HG02943 (cell line): ENCODE data around the gene OR5M10.
"Not testable (repeated sequence)": the region's sequence is repeated elsewhere in the genome, so short reads cannot be mapped to it uniquely, and the experiment has no call there.

ENCODE experiments used
- ATAC-seq: cut with Tn5 transposase; IDR thresholded peaks from one replicate; pipeline ENCODE4 v1.9.1; 2021; ENCODE audit warnings: mild to moderate bottlenecking, low read depth, moderate library complexity; ENCODE audit not compliant: unreplicated experiment

OR5M10 gene

GRCh38 chr11:56577621-56578020 lies at the start of gene OR5M10:
Gene OR5M10 (minus strand): TSS chr11:56577721. CDS start chr11:56577721, 0 bp downstream.
- ATAC-seq: no peak

- no peak for ATAC-seq
Observed at GRCh38 chr11:56625946-56626345, 48.4 kb upstream of the OR5M10 start.

GRCh38 chr11:56624661-56625110 lies 47.2 kb upstream of the OR5M10 start:
- no peak for ATAC-seq

- no peak for ATAC-seq
Observed at GRCh38 chr11:56611174-56611573, 33.7 kb upstream of the OR5M10 start.

GRCh38 chr11:56592088-56592717 lies 14.7 kb upstream of the OR5M10 start:
- ATAC-seq: not testable (repeated sequence)

GRCh38 chr11:56558574-56558973 lies 18.9 kb downstream of the OR5M10 start:
- ATAC-seq: no peak

- ATAC-seq: not testable (repeated sequence)
Observed at GRCh38 chr11:56554691-56555090, 22.8 kb downstream of the OR5M10 start.

- no peak for ATAC-seq
Observed at GRCh38 chr11:56545531-56545930, 32.0 kb downstream of the OR5M10 start.

- ATAC-seq: no peak
Observed at GRCh38 chr11:56543739-56544138, 33.8 kb downstream of the OR5M10 start.

GRCh38 chr11:56543157-56543556 lies 34.4 kb downstream of the OR5M10 start, which contains the start of gene OR5M11:
Gene OR5M11 (minus strand): TSS chr11:56543257. CDS start chr11:56543257, 0 bp downstream.
- ATAC-seq: no peak

- ATAC-seq: no peak
Observed at GRCh38 chr11:56533054-56533740, 44.3 kb downstream of the OR5M10 start.

GRCh38 chr11:56531856-56532255 lies 45.7 kb downstream of the OR5M10 start:
- ATAC-seq: no peak
